GM18909 (cell line): Measurements from ENCODE around the gene INCA1.

ENCODE experiments used
- ATAC-seq: cut with Tn5 transposase; IDR thresholded peaks from one replicate; pipeline ENCODE4 v1.9.1; 2021; ENCODE audit warnings: mild to moderate bottlenecking; ENCODE audit not compliant: unreplicated experiment, poor library complexity

The INCA1 gene

GRCh38 chr17:4938688-4939545 is 58.4 kb downstream of the INCA1 start:
- ATAC-seq: no peak
